ENCODE data around the gene DCLK3. TPM values are rescaled to one million over a fixed set of nuclear protein-coding genes. Genes with fewer than 3 reads are reported as not detected.

Gene DCLK3
- total RNA-seq, 1 experiment from 2014 or later, result 0.55 TPM

GRCh38 chr3:36765104-36765503 is 751 bp upstream of the DCLK3 start:
- Mint-ChIP-seq H3K9me3 (no peaks in the 10 kb centered on the region), H3K4me3 (peak overlapping the region; percentile 81), H3K27me3 (ENCODE audit: low read depth) (peaks cover 63% of the 10 kb centered on the region), H3K27ac (no peak overlapping the region), H3K4me1 (peaks cover 28% of the 10 kb centered on the region), H3K36me3 (no peaks in the 10 kb centered on the region)
- ChIA-PET CTCF (interaction anchor here (2.3 kb wide), 1 partner anchor 104 kb away, joined by 5 read pairs; no protein-coding TSS in a partner anchor), POLR2A (no interaction called here)
- TF ChIP-seq, protein P1, sequence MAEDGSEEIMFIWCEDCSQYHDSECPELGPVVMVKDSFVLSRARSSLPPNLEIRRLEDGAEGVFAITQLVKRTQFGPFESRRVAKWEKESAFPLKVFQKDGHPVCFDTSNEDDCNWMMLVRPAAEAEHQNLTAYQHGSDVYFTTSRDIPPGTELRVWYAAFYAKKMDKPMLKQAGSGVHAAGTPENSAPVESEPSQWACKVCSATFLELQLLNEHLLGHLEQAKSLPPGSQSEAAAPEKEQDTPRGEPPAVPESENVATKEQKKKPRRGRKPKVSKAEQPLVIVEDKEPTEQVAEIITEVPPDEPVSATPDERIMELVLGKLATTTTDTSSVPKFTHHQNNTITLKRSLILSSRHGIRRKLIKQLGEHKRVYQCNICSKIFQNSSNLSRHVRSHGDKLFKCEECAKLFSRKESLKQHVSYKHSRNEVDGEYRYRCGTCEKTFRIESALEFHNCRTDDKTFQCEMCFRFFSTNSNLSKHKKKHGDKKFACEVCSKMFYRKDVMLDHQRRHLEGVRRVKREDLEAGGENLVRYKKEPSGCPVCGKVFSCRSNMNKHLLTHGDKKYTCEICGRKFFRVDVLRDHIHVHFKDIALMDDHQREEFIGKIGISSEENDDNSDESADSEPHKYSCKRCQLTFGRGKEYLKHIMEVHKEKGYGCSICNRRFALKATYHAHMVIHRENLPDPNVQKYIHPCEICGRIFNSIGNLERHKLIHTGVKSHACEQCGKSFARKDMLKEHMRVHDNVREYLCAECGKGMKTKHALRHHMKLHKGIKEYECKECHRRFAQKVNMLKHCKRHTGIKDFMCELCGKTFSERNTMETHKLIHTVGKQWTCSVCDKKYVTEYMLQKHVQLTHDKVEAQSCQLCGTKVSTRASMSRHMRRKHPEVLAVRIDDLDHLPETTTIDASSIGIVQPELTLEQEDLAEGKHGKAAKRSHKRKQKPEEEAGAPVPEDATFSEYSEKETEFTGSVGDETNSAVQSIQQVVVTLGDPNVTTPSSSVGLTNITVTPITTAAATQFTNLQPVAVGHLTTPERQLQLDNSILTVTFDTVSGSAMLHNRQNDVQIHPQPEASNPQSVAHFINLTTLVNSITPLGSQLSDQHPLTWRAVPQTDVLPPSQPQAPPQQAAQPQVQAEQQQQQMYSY (CRISPR knock-in tag; IDR thresholded peaks at IDR 0.05), result no peak
- TF ChIP-seq ZNF532 (CRISPR knock-in tag; IDR thresholded peaks at IDR 0.05; ENCODE audit: borderline replicate concordance), result no peak
- no peak for DNase-seq (ENCODE audit: low spot score)
- no peak for ATAC-seq

DNA sequence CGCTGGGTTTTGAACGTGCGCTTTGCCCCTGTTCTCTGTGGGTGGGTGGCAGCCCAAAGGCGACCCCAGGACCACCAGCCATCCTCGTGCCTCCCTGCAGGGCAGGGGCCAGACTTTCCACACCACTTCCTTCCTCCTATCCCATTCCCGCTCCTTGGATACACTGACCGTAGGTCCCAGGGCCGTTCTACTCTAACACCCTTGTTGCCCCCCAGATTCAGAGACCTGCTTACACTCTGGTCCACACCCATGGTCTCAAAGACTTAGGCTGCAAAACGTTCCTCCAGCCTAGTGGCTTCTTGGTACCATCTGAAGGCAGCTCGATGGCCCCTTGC is 318 bp upstream of the DCLK3 start:
- Mint-ChIP-seq H3K27ac (no peak overlapping the region), H3K36me3 (no peaks in the 10 kb centered on the region), H3K4me1 (peaks cover 23% of the 10 kb centered on the region), H3K4me3 (peak overlapping the region; percentile 81), H3K27me3 (ENCODE audit: low read depth) (peaks cover 63% of the 10 kb centered on the region), H3K9me3 (no peaks in the 10 kb centered on the region)
- ATAC-seq, result peak; percentile 10
- ChIA-PET CTCF (interaction anchor here (1.1 to 2.3 kb wide), 2 partner anchors 104 to 194 kb away, joined by 3 to 5 read pairs; no protein-coding TSS in a partner anchor), POLR2A (no interaction called here)
- TF ChIP-seq KAT7 (CRISPR knock-in tag; IDR thresholded peaks at IDR 0.05; ENCODE audit: borderline replicate concordance), result no peak
- TF ChIP-seq, protein P2, sequence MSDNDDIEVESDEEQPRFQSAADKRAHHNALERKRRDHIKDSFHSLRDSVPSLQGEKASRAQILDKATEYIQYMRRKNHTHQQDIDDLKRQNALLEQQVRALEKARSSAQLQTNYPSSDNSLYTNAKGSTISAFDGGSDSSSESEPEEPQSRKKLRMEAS (CRISPR knock-in tag; IDR thresholded peaks at IDR 0.05), result peak; percentile 14; the same call in 1 of the 2 replicates
- no peak for TF ChIP-seq ZNF317 (CRISPR knock-in tag; IDR thresholded peaks at IDR 0.05; ENCODE audit: borderline replicate concordance, low read depth)
- 0 out of 2 replicates have a peak, but pooled peaks have one; percentile 9 for TF ChIP-seq FOXP1 (CRISPR knock-in tag; IDR thresholded peaks at IDR 0.05; ENCODE audit: borderline replicate concordance)
- TF ChIP-seq, protein P3, sequence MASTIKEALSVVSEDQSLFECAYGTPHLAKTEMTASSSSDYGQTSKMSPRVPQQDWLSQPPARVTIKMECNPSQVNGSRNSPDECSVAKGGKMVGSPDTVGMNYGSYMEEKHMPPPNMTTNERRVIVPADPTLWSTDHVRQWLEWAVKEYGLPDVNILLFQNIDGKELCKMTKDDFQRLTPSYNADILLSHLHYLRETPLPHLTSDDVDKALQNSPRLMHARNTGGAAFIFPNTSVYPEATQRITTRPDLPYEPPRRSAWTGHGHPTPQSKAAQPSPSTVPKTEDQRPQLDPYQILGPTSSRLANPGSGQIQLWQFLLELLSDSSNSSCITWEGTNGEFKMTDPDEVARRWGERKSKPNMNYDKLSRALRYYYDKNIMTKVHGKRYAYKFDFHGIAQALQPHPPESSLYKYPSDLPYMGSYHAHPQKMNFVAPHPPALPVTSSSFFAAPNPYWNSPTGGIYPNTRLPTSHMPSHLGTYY (CRISPR knock-in tag; IDR thresholded peaks at IDR 0.05), result no peak
- TF ChIP-seq, protein P4, sequence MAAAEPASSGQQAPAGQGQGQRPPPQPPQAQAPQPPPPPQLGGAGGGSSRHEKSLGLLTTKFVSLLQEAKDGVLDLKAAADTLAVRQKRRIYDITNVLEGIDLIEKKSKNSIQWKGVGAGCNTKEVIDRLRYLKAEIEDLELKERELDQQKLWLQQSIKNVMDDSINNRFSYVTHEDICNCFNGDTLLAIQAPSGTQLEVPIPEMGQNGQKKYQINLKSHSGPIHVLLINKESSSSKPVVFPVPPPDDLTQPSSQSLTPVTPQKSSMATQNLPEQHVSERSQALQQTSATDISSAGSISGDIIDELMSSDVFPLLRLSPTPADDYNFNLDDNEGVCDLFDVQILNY (CRISPR knock-in tag; IDR thresholded peaks at IDR 0.05), result no peak
- TF ChIP-seq EMX1 (CRISPR knock-in tag; IDR thresholded peaks at IDR 0.05), result no peak
- TF ChIP-seq IRF2 (CRISPR knock-in tag; IDR thresholded peaks at IDR 0.05; ENCODE audit: borderline replicate concordance, low read depth), result no peak
- no peak for TF ChIP-seq ZNF512 (CRISPR knock-in tag; IDR thresholded peaks at IDR 0.05; ENCODE audit: borderline replicate concordance)
- DNase-seq (ENCODE audit: low spot score), result no peak

Data from WTC11 (cell line).